Measurements from ENCODE around the gene CDKAL1. TPM values are rescaled to one million over a fixed set of nuclear protein-coding genes. Genes with fewer than 3 reads are reported as not detected.

CDKAL1 gene
- total RNA-seq, 2 donors from 2014 or later: 23.5 to 26.4 TPM

DNA sequence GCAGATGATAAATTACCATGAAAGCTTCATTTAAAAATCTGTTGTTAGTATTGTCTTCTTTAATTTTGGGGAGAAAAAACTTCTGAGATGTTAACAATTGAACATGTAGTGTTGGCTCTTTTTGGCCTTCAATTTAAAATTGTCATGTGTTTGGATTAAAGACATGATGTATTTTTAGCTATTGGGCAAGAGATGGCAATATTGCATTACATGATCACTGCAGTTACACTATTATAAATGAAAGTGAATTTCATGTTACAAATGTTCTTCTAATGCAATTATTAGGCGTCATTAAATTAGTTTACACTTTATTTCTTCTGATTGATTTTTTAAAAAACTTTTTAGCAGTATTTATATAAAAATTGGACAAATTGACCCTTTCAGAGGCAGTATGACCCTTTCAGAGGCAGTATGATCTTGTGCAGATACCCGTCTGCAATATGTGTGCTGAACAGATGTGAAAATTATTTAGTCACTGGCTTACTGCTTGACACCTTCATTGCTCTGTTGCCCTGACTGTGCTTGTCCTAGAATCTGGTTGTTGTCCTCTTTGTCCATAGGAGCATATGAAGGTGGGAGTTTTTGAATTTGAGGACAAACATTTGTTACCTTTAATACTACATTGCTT is 25.8 kb downstream of the CDKAL1 start:
- Mint-ChIP-seq H3K9me3 (no peaks in the 10 kb centered on the region), H3K4me1 (no peaks in the 10 kb centered on the region)
- no peaks in the 10 kb centered on the region for H3K27me3 ChIP-seq (ENCODE audit: control insufficient read depth, insufficient read depth, low read length, poor library complexity, severe bottlenecking)

DNA sequence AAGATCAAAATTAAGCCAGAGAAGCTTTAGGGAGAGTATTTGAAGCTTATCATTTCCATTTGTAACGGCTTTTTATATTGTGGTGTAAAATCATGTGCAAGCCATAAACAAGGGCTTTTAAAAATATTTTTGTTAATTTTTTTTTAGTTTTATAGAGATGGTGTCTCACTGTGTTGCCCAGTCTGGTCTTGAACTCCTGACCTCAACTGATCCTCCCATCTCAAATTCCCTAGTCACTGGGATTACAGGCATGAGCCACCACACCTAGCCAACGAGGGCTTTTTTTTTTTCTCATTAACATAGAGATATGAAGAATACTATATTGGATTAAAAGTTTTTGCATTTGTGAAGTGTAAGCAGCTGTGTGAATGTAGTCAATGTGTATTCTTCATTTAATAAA is 29.1 kb downstream of the CDKAL1 start:
- no peak overlapping the region for H3K4me3 Mint-ChIP-seq
- no peaks in the 10 kb centered on the region for H3K27me3 Mint-ChIP-seq (ENCODE audit: insufficient read depth)
- no peaks in the 10 kb centered on the region for H3K9me3 ChIP-seq (ENCODE audit: control insufficient read depth, low read length)
- TF ChIP-seq, protein P1, sequence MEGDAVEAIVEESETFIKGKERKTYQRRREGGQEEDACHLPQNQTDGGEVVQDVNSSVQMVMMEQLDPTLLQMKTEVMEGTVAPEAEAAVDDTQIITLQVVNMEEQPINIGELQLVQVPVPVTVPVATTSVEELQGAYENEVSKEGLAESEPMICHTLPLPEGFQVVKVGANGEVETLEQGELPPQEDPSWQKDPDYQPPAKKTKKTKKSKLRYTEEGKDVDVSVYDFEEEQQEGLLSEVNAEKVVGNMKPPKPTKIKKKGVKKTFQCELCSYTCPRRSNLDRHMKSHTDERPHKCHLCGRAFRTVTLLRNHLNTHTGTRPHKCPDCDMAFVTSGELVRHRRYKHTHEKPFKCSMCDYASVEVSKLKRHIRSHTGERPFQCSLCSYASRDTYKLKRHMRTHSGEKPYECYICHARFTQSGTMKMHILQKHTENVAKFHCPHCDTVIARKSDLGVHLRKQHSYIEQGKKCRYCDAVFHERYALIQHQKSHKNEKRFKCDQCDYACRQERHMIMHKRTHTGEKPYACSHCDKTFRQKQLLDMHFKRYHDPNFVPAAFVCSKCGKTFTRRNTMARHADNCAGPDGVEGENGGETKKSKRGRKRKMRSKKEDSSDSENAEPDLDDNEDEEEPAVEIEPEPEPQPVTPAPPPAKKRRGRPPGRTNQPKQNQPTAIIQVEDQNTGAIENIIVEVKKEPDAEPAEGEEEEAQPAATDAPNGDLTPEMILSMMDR (conservative IDR thresholded peaks at IDR 0.05): no peak
- H3K27me3 ChIP-seq (ENCODE audit: control insufficient read depth, insufficient read depth, low read length, poor library complexity, severe bottlenecking): no peaks in the 10 kb centered on the region
- H3K4me1 Mint-ChIP-seq: no peaks in the 10 kb centered on the region
- H3K27ac ChIP-seq (ENCODE audit: low read depth, low read length): no peak overlapping the region
- peaks cover 3% of the 10 kb centered on the region for H3K9me3 Mint-ChIP-seq
- H3K9ac ChIP-seq (ENCODE audit: extremely low read depth, low read length, poor library complexity, severe bottlenecking): no peak overlapping the region
- no peaks in the 10 kb centered on the region for H3K4me1 ChIP-seq (ENCODE audit: control insufficient read depth, insufficient read depth, low read length)
- peaks cover 4% of the 10 kb centered on the region for H3K36me3 Mint-ChIP-seq (ENCODE audit: low read depth)
- 100% methylated on average over 1 of the region's 2 CpGs for WGBS, 2 experiments (ENCODE audit: insufficient coverage in 1 of 2, insufficient read length in 1 of 2)
- no peak for DNase-seq
- H3K36me3 ChIP-seq (ENCODE audit: control insufficient read depth, insufficient read depth, low read length): no peaks in the 10 kb centered on the region
- H3K4me3 ChIP-seq (ENCODE audit: low read length): no peak overlapping the region
- no peak overlapping the region for H3K27ac Mint-ChIP-seq

More for the DNA sequence above, 25.8 kb downstream of the CDKAL1 start:
- Histone ChIP-seq H3K9ac (ENCODE audit: extremely low read depth, low read length, poor library complexity, severe bottlenecking) (no peak overlapping the region), H3K9me3 (ENCODE audit: control insufficient read depth, low read length) (no peaks in the 10 kb centered on the region), H3K4me3 (ENCODE audit: low read length) (no peak overlapping the region), H3K27ac (ENCODE audit: low read depth, low read length) (no peak overlapping the region), H3K4me1 (ENCODE audit: control insufficient read depth, insufficient read depth, low read length) (no peaks in the 10 kb centered on the region), H3K36me3 (ENCODE audit: control insufficient read depth, insufficient read depth, low read length) (peaks cover 5% of the 10 kb centered on the region)
- 88 to 89% methylated on average over 1 of the region's 2 CpGs for WGBS, 2 experiments (ENCODE audit: insufficient coverage in 1 of 2, insufficient read length in 1 of 2)
- no peaks in the 10 kb centered on the region for H3K27me3 Mint-ChIP-seq (ENCODE audit: insufficient read depth)
- no peak overlapping the region for H3K4me3 Mint-ChIP-seq
- no peak overlapping the region for H3K27ac Mint-ChIP-seq
- TF ChIP-seq, protein P1 (conservative IDR thresholded peaks at IDR 0.05): no peak
- DNase-seq: no peak
- H3K36me3 Mint-ChIP-seq (ENCODE audit: low read depth): peaks cover 11% of the 10 kb centered on the region

DNA sequence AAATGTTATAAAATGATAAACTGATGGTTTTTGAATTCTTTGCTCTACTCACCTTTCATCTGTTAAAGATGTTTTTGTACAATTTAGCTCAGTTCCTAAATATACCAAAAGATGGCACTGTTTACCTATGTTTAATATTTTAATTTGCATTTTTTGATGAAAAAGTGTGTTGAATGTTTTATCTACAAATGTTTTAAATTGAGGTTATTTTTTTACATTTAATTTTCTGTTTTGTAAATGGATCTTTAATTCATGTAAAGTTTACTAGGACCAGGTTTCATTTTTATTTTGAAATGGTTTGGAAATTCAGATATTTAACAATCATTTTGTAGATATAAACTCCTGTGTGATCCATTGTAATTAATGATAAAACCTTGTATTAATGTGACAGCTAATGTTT is 30.0 kb downstream of the CDKAL1 start:
- Mint-ChIP-seq H3K36me3 (ENCODE audit: low read depth) (peaks cover 6% of the 10 kb centered on the region), H3K27ac (no peak overlapping the region), H3K4me3 (no peak overlapping the region), H3K4me1 (no peaks in the 10 kb centered on the region), H3K27me3 (ENCODE audit: insufficient read depth) (no peaks in the 10 kb centered on the region), H3K9me3 (peaks cover 4% of the 10 kb centered on the region)
- TF ChIP-seq, protein P1 (conservative IDR thresholded peaks at IDR 0.05): peak; percentile 80
- no peak overlapping the region for H3K4me3 ChIP-seq (ENCODE audit: low read length)
- DNase-seq: no peak
- H3K9me3 ChIP-seq (ENCODE audit: control insufficient read depth, low read length): no peaks in the 10 kb centered on the region
- H3K9ac ChIP-seq (ENCODE audit: extremely low read depth, low read length, poor library complexity, severe bottlenecking): no peak overlapping the region
- no peaks in the 10 kb centered on the region for H3K4me1 ChIP-seq (ENCODE audit: control insufficient read depth, insufficient read depth, low read length)
- H3K27me3 ChIP-seq (ENCODE audit: control insufficient read depth, insufficient read depth, low read length, poor library complexity, severe bottlenecking): no peaks in the 10 kb centered on the region
- H3K36me3 ChIP-seq (ENCODE audit: control insufficient read depth, insufficient read depth, low read length): no peaks in the 10 kb centered on the region
- H3K27ac ChIP-seq (ENCODE audit: low read depth, low read length): no peak overlapping the region

All from endodermal cell (in vitro differentiated cells).